Ascending aorta (tissue), 2 donors: ENCODE data around the gene ZEB2. TPM values are rescaled to one million over a fixed set of nuclear protein-coding genes. Genes with fewer than 3 reads are reported as not detected.

Experiments used
- DNase-seq, 2 donors: peaks; one replicate each; pipeline ENCODE4 v3.0.0-alpha.2; 2019; ENCODE audit warnings: low spot score in 2 of 2
- H3K27ac ChIP-seq, 2 donors: fragments of 200-600 bp; sonication (generic); one replicate each; pipeline ENCODE4 v1.5.1; 2016 to 2017; ENCODE audit warnings: mild to moderate bottlenecking in 1 of 2
- H3K27me3 ChIP-seq: fragments of 200-600 bp; sonication (generic); one replicate; pipeline ENCODE4 v1.5.1; 2017
- H3K36me3 ChIP-seq, 2 donors: fragments of 200-600 bp; sonication (generic); one replicate each; pipeline ENCODE4 v1.5.1; 2016
- H3K4me1 ChIP-seq, 2 donors: fragments of 200-600 bp; sonication (generic); one replicate each; pipeline ENCODE4 v1.5.1; 2016 to 2017; ENCODE audit warnings: mild to moderate bottlenecking in 1 of 2
- H3K4me3 ChIP-seq, 2 donors: fragments of 200-600 bp; sonication (generic); one replicate each; pipeline ENCODE4 v1.5.1; 2016 to 2017; ENCODE audit warnings: mild to moderate bottlenecking in 1 of 2
- H3K9me3 ChIP-seq, 2 donors: fragments of 200-600 bp; sonication (generic); one replicate each; pipeline ENCODE4 v1.5.1; 2016
- intact Hi-C: fragments of 100-400 bp; cut with DNase I; formaldehyde crosslinking; loops from one replicate; pipeline ENCODE4 v1.15.1; 2023
- total RNA-seq: library from RNA; depleted of rRNA; stranded (reverse); fragments of >200 nt; gene quantifications from one replicate; pipeline ENCODE4 v1.1.0, GENCODE V29; 2016
- TF ChIP-seq, protein P1 (sequence below), 3 experiments: fragments of 200-600 bp in 2 of 3; fragments of 450-650 bp in 1 of 3; sonication (generic) in 2 of 3; IDR thresholded peaks; one replicate each; pipeline ENCODE4 v1.5.1; 2016 to 2019; ENCODE audit warnings: antibody characterized with exemption in 3 of 3, mild to moderate bottlenecking in 1 of 3, moderate library complexity in 1 of 3

The ZEB2 gene
- total RNA-seq, 1 donor from 2014 or later: 74.6 TPM

DNA sequence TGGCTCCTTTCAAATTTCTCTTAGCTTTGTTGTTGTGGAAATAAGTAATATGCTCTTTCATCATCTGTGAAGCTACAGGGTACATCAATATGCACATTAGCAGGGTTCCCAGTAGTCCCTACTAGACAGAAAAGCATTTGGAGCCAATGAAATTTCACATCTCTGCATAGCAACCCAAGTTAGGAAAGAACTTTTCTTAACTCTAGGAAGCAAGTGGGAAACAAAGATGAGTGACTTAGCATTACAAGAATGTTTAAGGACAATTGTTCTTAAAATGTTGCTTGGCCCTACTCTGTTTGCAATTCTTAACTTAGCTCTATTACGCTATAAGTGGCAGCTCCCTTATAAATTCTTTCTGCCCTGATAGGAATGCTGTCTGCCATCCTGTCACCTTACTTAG lies 39.6 kb downstream of the ZEB2 start:
- no peak for DNase-seq
- no peaks in the 10 kb centered on the region for H3K36me3 ChIP-seq
- no peak overlapping the region for H3K4me3 ChIP-seq
- H3K9me3 ChIP-seq: no peaks in the 10 kb centered on the region
- intact Hi-C loops: no loop called here
- H3K27ac ChIP-seq: peak overlapping the region; percentile 39 to 58
- peaks cover 6 to 56% of the 10 kb centered on the region in 2 donors for H3K4me1 ChIP-seq
- H3K27me3 ChIP-seq: no peaks in the 10 kb centered on the region
- TF ChIP-seq, protein P1, sequence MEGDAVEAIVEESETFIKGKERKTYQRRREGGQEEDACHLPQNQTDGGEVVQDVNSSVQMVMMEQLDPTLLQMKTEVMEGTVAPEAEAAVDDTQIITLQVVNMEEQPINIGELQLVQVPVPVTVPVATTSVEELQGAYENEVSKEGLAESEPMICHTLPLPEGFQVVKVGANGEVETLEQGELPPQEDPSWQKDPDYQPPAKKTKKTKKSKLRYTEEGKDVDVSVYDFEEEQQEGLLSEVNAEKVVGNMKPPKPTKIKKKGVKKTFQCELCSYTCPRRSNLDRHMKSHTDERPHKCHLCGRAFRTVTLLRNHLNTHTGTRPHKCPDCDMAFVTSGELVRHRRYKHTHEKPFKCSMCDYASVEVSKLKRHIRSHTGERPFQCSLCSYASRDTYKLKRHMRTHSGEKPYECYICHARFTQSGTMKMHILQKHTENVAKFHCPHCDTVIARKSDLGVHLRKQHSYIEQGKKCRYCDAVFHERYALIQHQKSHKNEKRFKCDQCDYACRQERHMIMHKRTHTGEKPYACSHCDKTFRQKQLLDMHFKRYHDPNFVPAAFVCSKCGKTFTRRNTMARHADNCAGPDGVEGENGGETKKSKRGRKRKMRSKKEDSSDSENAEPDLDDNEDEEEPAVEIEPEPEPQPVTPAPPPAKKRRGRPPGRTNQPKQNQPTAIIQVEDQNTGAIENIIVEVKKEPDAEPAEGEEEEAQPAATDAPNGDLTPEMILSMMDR (IDR thresholded peaks at IDR 0.05): no peak

DNA sequence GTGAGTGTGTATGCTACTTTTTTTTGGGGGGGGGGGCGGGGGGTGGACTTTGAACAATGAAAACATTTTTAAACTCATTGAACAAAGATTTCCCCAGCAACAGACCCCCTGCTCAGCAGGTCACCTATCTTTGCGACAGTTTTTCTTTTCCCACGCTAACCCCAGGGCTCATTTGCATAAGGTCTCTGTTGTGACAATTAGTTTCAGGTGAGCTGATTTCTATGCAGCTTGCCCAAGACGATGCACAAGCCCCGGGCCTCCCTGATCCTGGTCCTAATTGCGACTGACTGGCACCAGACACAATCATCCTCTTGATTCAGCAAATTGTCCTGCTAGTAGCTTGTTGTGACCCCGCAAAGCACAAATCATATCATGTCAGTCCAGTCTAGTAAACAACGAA lies 40.3 kb downstream of the ZEB2 start:
- Histone ChIP-seq H3K4me3 (peak overlapping the region in 1 of 2 donors; percentile 36), H3K36me3 (no peaks in the 10 kb centered on the region), H3K9me3 (no peaks in the 10 kb centered on the region), H3K27me3 (no peaks in the 10 kb centered on the region), H3K4me1 (peaks cover 6 to 50% of the 10 kb centered on the region in 2 donors), H3K27ac (peak overlapping the region; percentile 39 to 58)
- no peak for DNase-seq
- TF ChIP-seq, protein P1 (IDR thresholded peaks at IDR 0.05): no peak
- intact Hi-C loops: no loop called here

DNA sequence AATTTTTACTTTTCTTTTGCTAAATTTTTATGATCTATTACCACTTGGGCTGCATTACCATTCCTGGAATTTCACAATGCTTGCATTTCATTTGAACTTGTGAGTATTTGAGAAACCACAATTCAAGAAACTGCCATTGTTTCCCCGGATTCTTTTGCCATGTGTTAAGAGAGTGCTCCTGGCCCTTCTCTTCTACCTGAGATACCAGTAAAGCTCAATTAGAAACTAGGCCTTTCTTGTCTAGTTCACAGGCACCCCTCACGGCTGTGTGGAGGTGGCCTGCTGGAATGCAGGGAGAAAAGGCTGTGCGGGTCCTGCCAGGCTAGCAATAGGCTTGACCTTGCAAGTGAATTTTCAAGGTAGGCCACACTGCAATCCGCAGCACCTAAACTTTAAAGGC lies 40.8 kb downstream of the ZEB2 start:
- H3K27ac ChIP-seq: peak overlapping the region; percentile 39 to 58
- peaks cover 6 to 45% of the 10 kb centered on the region in 2 donors for H3K4me1 ChIP-seq
- peak overlapping the region in 1 of 2 donors; percentile 36 for H3K4me3 ChIP-seq
- no peaks in the 10 kb centered on the region for H3K36me3 ChIP-seq
- TF ChIP-seq, protein P1 (IDR thresholded peaks at IDR 0.05): no peak
- intact Hi-C loops: no loop called here
- DNase-seq: no peak
- H3K9me3 ChIP-seq: no peaks in the 10 kb centered on the region
- no peaks in the 10 kb centered on the region for H3K27me3 ChIP-seq

DNA sequence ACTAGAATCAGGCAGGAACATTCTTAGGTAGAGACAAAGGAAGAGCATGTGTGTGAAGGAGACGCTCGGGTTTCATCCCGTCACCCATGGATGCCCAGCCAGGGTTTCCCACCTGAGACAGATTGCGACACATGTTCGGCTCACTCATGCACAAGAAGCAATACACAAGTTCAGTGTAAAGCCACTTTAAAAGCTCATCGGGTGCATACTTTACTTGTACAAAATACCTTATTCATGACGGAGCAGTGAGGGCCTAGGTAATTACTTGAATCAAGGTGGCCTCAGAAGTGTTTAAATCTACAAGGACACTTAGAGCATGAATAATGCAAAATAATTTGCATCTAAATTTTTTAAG lies 42.0 kb downstream of the ZEB2 start:
- peak overlapping the region; percentile 6 to 12 for H3K27ac ChIP-seq
- intact Hi-C loops: no loop called here
- H3K27me3 ChIP-seq: no peaks in the 10 kb centered on the region
- H3K36me3 ChIP-seq: no peaks in the 10 kb centered on the region
- TF ChIP-seq, protein P1 (IDR thresholded peaks at IDR 0.05): no peak
- no peaks in the 10 kb centered on the region for H3K9me3 ChIP-seq
- H3K4me3 ChIP-seq: peak overlapping the region in 1 of 2 donors; percentile 36
- H3K4me1 ChIP-seq: peaks cover 6 to 46% of the 10 kb centered on the region in 2 donors
- DNase-seq: no peak

DNA sequence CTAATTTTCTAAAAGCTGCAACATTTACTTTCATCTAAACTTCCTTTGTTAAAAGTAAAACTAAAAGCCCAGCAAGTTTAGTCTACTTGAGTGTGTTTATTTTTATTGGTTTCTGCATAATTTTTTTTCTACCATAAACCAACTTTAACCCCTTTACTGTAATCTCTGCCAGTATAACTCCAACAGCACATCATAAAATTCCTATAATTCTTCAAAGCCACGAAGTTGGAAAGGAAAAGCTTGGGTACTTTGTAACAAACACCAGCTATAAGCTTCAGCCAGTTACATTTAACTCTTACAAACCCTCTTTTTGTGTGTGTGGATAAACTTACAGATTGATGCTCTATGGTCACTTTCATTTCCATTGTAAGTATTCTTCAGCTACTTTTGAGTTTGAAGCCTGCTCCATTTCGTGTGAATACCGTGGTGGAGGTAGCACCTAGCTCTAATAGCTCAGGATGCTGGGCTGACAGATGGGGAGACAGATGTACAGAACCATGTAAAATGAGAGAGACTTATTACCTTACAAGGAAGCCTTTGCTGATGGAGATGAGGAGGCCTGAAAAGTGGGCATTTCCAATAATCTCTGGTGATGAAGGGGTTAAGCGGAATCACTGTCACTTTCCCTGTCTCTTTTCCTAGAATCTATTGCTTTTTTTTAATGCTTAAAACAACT lies 42.5 kb downstream of the ZEB2 start:
- Histone ChIP-seq H3K27me3 (no peaks in the 10 kb centered on the region), H3K27ac (peak overlapping the region; percentile 6 to 12), H3K9me3 (no peaks in the 10 kb centered on the region), H3K4me3 (peak overlapping the region; percentile 21 to 36), H3K36me3 (no peaks in the 10 kb centered on the region), H3K4me1 (peaks cover 6 to 49% of the 10 kb centered on the region in 2 donors)
- intact Hi-C loops: no loop called here
- TF ChIP-seq, protein P1 (IDR thresholded peaks at IDR 0.05): no peak
- no peak for DNase-seq
